ENCODE results near the gene RAB12.
"Not testable (repeated sequence)": the region's sequence is repeated elsewhere in the genome, so short reads cannot be mapped to it uniquely, and the experiment has no call there.

Gene RAB12

GRCh38 chr18:8614875-8615274, 5.6 kb downstream of the RAB12 start:
- DNase-seq, result no peak

DNA sequence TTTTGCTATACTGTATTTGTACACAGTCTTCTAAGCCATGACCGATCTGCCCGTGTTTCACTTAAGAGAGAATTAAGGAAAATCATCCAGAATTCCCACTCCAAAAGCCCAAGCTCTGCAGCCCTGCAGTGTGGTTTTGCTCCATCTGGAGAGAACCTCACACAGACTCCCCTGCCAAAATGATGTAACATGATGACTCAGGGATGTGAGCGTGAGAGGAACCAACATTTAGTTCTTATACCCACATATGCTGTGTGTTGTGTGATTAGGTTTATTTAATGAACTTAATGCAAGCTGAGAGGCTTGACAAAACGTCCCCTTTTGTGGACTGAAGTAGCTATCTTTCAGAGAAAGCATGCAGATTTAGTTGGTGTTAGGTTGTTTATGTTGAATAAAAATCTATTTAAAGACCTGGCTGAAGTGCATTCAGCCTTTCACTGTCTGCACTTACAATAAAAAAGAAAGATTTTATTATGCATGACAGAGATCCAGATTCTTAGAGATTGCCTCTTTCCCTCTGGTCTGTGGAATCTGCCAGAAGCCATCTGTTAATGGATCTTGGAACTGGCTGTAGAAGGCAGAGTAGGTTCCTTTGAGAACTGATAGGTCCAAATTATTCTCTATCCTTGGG, 6.3 kb downstream of the RAB12 start:
- DNase-seq, result peak; percentile 74

DNA sequence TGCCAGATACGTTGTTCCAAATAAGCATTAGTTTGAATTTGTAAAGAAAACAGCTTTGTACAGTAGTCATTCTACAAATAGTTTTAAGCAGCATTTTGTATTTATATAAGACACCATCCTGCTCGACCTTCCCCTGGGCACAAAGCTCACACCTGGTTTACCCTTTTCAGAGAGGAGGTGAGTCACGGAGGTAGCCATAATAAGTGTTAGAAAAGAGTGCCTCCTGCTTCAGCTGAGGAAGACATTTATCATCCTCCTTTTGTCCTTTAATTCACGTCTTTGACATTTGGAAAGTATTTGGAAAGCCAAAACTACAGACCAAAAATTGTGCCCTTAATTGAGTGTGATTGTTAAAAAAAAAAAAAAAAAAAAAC, 6.8 kb downstream of the RAB12 start:
- no peak for DNase-seq

- DNase-seq, result no peak
Measured at GRCh38 chr18:8617907-8618306, 8.7 kb downstream of the RAB12 start.

- no peak for DNase-seq
Measured at GRCh38 chr18:8619041-8619440, 9.8 kb downstream of the RAB12 start.

DNA sequence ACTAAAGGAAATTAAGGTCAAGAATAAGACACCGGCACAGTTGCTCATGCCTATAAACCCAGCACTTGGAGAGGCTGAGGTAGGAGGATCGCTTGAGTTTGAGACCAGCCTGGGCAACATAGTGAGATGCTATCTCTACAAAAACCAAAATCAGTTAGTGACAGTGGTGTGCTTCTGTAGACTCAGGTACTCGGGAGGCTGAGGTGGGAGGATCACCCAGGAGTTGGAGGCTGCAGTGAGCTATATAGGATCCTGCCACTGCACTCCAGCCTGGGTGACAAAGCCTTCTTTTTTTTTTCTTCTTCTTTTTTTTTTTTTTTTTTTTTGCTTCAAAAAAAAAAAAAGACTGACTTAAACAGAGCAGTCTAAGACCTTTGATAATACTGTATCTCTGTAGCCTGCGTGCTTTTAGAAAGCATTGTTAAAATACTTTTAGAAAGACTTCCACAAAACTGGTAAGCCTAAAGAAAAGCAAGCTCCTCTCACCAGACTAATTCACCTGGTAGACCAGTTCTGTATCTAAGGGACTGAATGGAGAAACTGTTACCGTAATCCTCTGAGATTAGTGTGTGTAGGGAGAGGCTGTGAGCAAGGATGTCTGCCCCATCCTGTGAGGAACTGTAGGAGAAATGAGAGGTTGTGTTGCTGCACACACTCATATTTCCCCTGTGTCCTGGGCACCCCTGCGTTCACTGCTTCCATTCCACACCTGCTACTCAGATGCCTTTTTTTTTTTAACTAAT, 10.8 kb downstream of the RAB12 start:
- DNase-seq, result no peak

GRCh38 chr18:8620845-8621244, 11.6 kb downstream of the RAB12 start:
- DNase-seq, result no peak

DNA sequence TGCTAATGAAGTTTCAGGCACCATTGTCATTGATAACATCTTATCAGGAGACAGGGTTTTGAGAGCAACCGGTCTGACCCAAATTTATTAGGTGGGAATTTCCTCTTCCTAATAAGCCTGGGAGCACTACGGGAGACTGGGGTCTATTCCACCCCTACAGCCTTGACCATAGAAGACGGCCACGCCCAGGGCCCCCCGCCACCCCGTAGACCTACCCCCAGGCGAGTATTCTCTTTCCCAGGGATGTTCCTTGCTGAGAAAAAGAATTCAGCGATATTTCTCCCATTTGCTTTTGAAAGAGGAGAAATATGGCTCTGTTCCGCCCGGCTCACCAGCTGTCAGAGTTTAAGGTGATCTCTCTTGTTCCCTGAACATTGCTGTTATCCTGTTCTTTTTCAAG, 13.4 kb downstream of the RAB12 start:
- not testable (repeated sequence) for DNase-seq

DNA sequence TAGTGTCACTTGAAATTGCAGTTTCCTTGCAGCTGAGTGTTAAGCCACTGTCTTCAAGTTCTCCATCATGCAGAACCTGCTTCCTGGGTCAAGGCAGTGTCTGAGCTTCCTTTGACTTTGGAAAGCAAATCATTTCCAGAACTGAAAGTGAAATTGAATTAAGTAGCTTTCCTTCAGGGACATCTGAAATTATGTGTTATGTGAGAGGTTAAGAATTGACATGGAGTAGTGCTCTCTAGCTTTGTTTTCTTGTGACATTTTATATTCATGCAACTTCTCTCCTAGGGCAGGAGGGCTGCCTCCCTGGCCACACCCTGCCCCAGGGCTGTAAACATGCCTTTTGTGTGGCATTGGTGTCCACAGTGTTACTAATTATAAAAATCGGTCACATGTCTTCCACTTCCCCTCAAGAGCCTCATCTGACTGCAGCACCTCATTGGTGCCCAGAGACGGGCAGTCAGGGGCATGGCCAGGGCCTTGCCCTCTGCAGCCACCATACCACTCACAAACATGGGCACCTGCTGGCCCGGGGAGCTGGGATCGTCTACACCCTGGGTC, 14.4 kb downstream of the RAB12 start:
- peak; percentile 87 for DNase-seq

DNA sequence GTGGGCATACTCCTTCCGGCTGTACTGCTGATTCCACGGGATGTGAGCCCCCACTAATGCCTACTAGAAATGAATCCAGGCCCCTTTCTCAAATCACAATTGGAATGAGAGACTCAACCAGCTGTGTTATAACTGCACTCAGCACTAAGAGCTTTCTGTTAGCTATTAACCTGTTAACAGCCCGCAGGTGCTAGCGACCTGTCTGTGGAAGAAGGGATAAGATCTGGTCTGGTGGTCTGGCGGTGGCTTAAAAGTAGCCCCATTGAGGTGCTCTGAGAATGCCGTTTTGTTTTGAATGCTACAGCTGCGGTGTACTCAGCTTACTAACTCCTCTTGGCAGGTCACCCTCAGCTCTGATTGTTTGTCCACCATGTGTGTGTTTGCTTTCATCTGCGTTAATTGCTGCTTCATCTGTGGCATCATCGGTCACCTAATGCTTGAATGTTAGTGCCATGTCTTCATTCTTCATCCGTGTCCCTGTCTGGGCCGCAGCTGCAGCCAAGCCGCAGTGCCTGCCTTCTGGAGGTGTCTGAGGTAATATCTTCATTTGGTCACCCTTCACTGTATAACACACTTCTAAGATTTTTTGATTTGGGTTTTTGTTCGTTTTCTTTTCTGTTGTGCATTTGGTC, 16.3 kb downstream of the RAB12 start:
- no peak for DNase-seq

- no peak for DNase-seq
Measured at GRCh38 chr18:8626414-8627106, 17.3 kb downstream of the RAB12 start.

- no peak for DNase-seq
Measured at GRCh38 chr18:8627107-8627472, 17.9 kb downstream of the RAB12 start.

DNA sequence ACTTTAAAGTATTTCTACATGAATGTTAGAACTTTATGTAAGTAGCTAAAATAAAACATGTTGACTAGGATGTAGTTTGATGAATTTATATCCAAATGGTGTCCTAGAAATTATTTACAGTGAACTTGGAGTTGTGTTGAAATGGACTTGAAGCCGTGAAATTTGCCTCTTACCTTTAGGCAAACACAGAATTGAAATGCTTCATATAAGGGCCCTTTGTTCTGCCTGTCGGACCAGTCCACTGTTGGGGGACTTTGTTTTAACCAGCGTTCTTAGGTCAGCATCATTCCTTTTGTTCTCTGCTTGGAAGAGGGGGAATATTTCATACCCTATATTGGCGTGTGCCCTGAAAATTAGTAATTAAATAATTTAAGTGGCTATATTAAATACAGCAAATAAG, 18.3 kb downstream of the RAB12 start:
- DNase-seq, result no peak

GRCh38 chr18:8629602-8630001, 20.4 kb downstream of the RAB12 start:
- no peak for DNase-seq

DNA sequence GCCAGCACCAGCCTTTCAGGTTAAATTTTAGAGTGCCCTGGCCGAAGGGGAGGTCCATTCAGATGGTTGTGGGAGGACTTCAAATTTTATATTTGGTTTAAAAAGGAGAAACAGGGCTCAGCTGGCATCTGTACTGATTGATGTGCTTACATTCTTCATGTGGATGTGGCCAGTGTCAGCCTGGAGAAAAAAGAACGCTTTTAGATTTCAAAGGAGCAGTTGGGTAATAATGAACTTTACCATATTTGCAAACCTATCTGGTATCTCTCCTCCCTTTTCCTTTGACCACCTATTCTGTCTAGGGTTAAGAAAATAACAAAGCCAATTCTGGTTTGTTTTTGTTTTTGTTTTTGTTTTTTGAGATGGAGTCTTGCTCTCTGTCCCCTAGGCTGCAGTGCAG, 21.3 kb downstream of the RAB12 start:
- no peak for DNase-seq

GRCh38 chr18:8631265-8631664, 22.0 kb downstream of the RAB12 start:
- no peak for DNase-seq

- DNase-seq, result no peak
Measured at GRCh38 chr18:8632386-8632785, 23.1 kb downstream of the RAB12 start.

- no peak for DNase-seq
Measured at GRCh38 chr18:8634508-8634907, 25.3 kb downstream of the RAB12 start.

DNA sequence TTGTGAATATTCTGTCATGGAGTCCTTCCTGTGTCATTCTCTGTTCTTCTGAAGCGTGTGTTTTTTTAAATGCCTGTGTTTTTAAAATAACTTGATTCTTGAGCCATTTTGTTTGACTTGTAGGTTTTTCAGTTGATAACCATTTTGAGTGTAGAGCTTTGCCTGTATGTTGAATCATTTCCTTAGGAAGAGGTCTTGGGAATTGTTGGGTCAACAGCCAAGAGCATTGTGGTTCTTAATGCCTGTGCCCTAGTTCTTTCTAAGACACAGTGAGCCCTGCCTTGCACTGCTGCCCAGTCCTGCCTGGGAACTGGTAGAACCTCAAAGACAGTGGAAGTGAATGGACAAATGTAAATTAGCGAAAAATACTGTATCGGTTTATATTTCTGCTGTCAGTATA, 25.9 kb downstream of the RAB12 start:
- no peak for DNase-seq

- DNase-seq, result no peak
Measured at GRCh38 chr18:8639762-8640161, 30.5 kb downstream of the RAB12 start.

DNA sequence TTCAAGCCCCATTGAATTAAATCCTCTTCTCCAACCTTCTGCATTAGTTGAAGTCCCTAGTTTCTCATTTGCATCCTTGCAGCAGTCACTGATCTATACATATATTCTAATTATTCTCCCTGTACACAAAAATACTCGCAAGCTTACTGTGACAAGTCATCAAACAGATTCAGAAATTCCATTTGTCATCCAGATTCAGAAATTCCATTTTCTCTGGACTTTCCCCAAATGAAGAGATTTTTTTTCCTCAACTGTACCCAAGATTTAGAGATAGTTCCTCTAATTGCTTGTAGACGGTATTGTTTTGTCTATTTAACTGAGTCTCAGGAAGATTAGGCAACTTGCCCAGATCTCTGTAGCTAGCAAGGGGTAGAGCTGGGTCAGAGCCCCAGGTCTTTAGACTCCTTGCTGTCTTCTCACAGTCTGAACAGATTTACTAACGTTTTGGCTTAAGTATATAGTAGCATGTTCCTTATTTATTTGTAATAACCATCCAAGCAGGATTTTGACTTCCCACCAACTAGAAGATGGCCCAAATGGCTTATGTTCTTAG, 34.2 kb downstream of the RAB12 start:
- no peak for DNase-seq

- DNase-seq, result not testable (repeated sequence)
Measured at GRCh38 chr18:8647359-8647758, 38.1 kb downstream of the RAB12 start.

All from MV-4-11 (cell line).